ENCODE results near the gene SPTBN1. TPM values are rescaled to one million over a fixed set of nuclear protein-coding genes. Genes with fewer than 3 reads are reported as not detected.
A peak's percentile ranks its signal among the peaks of the same experiment; 100 is the strongest.

Gene SPTBN1
- total and polyA plus RNA-seq, 5 donors from 2014 or later: 10.0 to 182 (median 19.6) TPM

DNA sequence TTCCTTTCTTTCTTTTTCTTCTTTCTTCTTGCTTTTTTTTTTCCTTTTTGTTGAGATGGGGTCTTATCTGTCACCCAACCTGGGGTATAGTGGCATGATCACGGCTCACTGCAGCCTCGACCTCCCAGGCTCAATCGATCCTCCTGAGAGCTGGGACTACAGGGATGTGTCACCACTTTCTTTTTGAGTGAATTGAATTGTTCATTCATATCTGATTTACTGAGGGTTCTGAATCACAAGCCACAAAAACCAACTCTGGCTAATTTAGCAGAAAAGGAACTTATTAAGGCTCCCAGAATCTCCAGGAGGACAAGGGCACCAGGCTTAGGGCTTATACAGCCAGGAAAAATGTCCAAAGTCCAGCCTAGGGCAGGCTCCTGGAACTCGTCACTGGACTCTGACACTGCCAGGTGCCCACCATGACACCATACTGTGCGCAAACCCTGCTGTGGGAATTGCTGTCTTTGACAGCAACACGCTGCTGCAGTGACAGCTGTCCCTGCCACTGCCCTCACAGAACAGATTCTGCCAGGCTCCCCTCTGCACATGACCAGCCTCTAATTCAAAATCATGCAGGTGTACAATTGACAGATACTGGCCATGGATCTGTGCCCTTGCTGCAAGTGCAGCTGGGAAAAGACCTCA lies 224.4 kb downstream of the SPTBN1 start:
- peak in 1 of 3 donors; percentile 33 for DNase-seq
- Mint-ChIP-seq H3K4me1 (peaks cover 4 to 17% (median 9%) of the 10 kb centered on the region in 4 donors), H3K27me3 (peaks cover 11% of the 10 kb centered on the region), H3K27ac (peak overlapping the region in 2 of 3 donors; percentile 48 to 81), H3K4me3 (peak overlapping the region in 1 of 4 donors; percentile 56), H3K36me3 (no peaks in the 10 kb centered on the region), H3K9me3 (no peaks in the 10 kb centered on the region)
- Histone ChIP-seq H3K4me3 (ENCODE audit: low read depth, low read length) (peak overlapping the region; percentile 5), H3K27me3 (ENCODE audit: control insufficient read depth, insufficient read depth, low read length) (peaks cover 5% of the 10 kb centered on the region), H3K4me1 (ENCODE audit: control insufficient read depth, insufficient read depth, low read length, poor library complexity, severe bottlenecking) (peaks cover 6% of the 10 kb centered on the region), H3K27ac (ENCODE audit: insufficient read depth, low read length, poor library complexity, severe bottlenecking) (no peak overlapping the region), H3K36me3 (ENCODE audit: control insufficient read depth, insufficient read depth, low read length) (no peaks in the 10 kb centered on the region), H3K9me3 (ENCODE audit: control insufficient read depth in 2 of 2, low read length in 2 of 2) (no peaks in the 10 kb centered on the region)
- ATAC-seq (ENCODE audit: low read depth in 2 of 2): peak in 1 of 2 donors; percentile 25

DNA sequence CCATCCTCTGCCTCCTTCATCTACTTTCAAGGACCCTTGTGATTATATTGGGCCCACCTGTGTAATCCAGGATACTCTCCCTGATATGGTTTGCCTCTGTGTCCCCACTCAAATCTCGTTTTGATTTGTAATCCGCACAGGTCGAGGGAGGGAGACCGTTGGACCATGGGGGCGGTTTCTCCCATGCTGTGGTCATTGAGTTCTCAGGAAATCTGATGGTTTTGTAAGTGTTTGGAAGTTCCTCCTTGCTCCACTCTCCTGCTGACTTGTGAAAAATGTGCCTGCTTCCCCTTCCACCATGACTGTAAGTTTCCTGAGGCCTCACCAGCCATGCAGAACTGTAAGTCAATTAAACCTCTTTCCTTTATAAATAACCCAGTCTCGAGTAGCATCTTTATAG lies 225.3 kb downstream of the SPTBN1 start:
- H3K36me3 Mint-ChIP-seq: no peaks in the 10 kb centered on the region
- H3K9me3 Mint-ChIP-seq: no peaks in the 10 kb centered on the region
- peaks cover 4 to 17% (median 9%) of the 10 kb centered on the region in 4 donors for H3K4me1 Mint-ChIP-seq
- Histone ChIP-seq H3K4me3 (ENCODE audit: low read depth, low read length) (no peak overlapping the region), H3K36me3 (ENCODE audit: control insufficient read depth, insufficient read depth, low read length) (no peaks in the 10 kb centered on the region), H3K9me3 (ENCODE audit: control insufficient read depth in 2 of 2, low read length in 2 of 2) (no peaks in the 10 kb centered on the region), H3K27me3 (ENCODE audit: control insufficient read depth, insufficient read depth, low read length) (peaks cover 4% of the 10 kb centered on the region), H3K27ac (ENCODE audit: insufficient read depth, low read length, poor library complexity, severe bottlenecking) (no peak overlapping the region), H3K4me1 (ENCODE audit: control insufficient read depth, insufficient read depth, low read length, poor library complexity, severe bottlenecking) (peaks cover 6% of the 10 kb centered on the region)
- peaks cover 17% of the 10 kb centered on the region for H3K27me3 Mint-ChIP-seq
- ATAC-seq (ENCODE audit: low read depth in 2 of 2) (no peak), DNase-seq (no peak)
- H3K27ac Mint-ChIP-seq: no peak overlapping the region
- no peak overlapping the region for H3K4me3 Mint-ChIP-seq

DNA sequence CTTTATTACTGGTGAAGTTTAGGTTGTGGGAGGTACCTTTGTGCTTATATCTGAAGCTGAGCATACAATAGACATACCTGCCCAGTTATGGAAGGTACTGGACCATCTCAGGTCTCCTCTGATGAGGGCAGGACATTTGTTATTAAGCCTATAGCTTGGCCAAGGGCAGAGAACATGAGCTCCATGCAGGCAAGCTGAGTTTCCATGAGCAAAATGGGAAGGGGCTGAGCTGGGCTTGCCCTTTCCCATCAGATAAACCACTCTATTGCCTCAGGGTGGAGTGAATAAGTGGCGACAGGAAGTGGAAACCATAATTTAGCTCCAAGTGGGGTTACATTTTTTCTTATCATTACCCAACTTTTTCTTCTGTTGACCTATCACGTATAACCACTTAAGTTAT lies 227.5 kb downstream of the SPTBN1 start:
- H3K27ac ChIP-seq (ENCODE audit: insufficient read depth, low read length, poor library complexity, severe bottlenecking): no peak overlapping the region
- no peaks in the 10 kb centered on the region for H3K9me3 ChIP-seq (ENCODE audit: control insufficient read depth in 2 of 2, low read length in 2 of 2)
- Mint-ChIP-seq H3K4me1 (peaks cover 2 to 17% (median 9%) of the 10 kb centered on the region in 4 donors), H3K36me3 (no peaks in the 10 kb centered on the region), H3K27ac (no peak overlapping the region), H3K27me3 (peaks cover 24% of the 10 kb centered on the region), H3K4me3 (no peak overlapping the region), H3K9me3 (no peaks in the 10 kb centered on the region)
- peaks cover 6% of the 10 kb centered on the region for H3K4me1 ChIP-seq (ENCODE audit: control insufficient read depth, insufficient read depth, low read length, poor library complexity, severe bottlenecking)
- ATAC-seq (ENCODE audit: low read depth in 2 of 2): no peak
- no peak for DNase-seq
- no peak overlapping the region for H3K4me3 ChIP-seq (ENCODE audit: low read depth, low read length)
- H3K27me3 ChIP-seq (ENCODE audit: control insufficient read depth, insufficient read depth, low read length): peaks cover 3% of the 10 kb centered on the region
- no peaks in the 10 kb centered on the region for H3K36me3 ChIP-seq (ENCODE audit: control insufficient read depth, insufficient read depth, low read length)

DNA sequence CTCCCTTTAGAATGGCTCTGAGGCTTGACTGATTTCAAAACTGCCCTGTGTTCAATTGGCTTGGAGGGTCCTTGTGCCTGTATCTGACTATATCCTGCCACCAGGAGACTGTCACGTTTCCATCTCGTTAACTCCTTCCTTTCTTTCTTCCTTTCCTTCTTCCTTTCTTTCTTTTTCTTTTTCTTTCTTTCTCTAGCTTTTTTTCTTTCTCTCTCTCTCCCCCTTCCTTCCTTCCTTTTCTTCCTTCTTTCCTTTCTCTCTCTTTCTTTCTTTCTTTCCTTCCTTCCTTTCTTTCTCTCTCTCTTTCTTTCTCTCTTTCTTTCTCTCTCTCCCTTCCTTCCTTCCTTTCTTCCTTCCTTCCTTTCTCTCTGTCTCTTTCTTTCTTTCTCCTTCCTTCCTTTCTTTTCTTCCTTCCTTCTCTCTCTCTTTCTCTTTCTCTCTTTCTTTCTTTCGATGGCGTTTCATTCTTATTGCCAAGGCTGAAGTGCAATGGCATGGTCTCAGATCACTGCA lies 229.2 kb downstream of the SPTBN1 start:
- peaks cover 6% of the 10 kb centered on the region for H3K4me1 ChIP-seq (ENCODE audit: control insufficient read depth, insufficient read depth, low read length, poor library complexity, severe bottlenecking)
- no peaks in the 10 kb centered on the region for H3K36me3 ChIP-seq (ENCODE audit: control insufficient read depth, insufficient read depth, low read length)
- no peak for ATAC-seq (ENCODE audit: low read depth in 2 of 2)
- H3K9me3 ChIP-seq (ENCODE audit: control insufficient read depth in 2 of 2, low read length in 2 of 2): no peaks in the 10 kb centered on the region
- peaks cover 35% of the 10 kb centered on the region for H3K27me3 Mint-ChIP-seq
- DNase-seq: no peak
- H3K4me3 ChIP-seq (ENCODE audit: low read depth, low read length): no peak overlapping the region
- no peak overlapping the region for H3K4me3 Mint-ChIP-seq
- peaks cover 4% of the 10 kb centered on the region for H3K27me3 ChIP-seq (ENCODE audit: control insufficient read depth, insufficient read depth, low read length)
- no peaks in the 10 kb centered on the region for H3K36me3 Mint-ChIP-seq
- no peak overlapping the region for H3K27ac Mint-ChIP-seq
- H3K27ac ChIP-seq (ENCODE audit: insufficient read depth, low read length, poor library complexity, severe bottlenecking): no peak overlapping the region
- peaks cover 0 to 4% (median 0%) of the 10 kb centered on the region in 7 donors for H3K9me3 Mint-ChIP-seq
- H3K4me1 Mint-ChIP-seq: peaks cover 0 to 13% (median 8%) of the 10 kb centered on the region in 4 donors

DNA sequence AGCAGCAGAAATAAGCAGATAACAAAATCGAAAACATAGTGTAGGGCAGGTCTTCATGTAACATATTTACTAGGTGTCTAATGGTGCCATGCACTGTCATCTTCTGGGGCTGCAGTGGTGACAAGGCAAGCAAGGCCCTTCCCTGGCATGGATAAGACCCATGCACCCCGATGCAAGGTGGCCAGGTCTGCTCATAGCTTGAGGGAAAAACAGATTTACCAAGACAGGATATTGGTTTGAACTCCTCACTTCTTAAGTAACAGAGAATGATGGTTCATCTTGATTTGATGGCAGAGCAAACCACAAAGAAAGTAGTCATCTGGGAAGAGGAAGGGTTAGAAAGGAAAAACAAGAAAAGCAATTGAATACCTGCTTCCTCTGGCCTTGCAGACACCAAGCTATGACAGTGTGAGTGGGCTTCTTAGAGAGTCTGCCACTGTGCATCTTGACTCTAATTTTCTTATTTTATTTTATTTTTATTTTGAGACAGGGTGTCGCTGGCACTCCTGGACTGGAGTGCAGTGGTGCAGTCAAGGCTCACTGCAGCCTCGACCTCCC lies 231.5 kb downstream of the SPTBN1 start:
- H3K27me3 ChIP-seq (ENCODE audit: control insufficient read depth, insufficient read depth, low read length): peaks cover 4% of the 10 kb centered on the region
- no peak overlapping the region for H3K27ac ChIP-seq (ENCODE audit: insufficient read depth, low read length, poor library complexity, severe bottlenecking)
- Mint-ChIP-seq H3K36me3 (no peaks in the 10 kb centered on the region), H3K9me3 (peaks cover 0 to 4% (median 0%) of the 10 kb centered on the region in 7 donors), H3K27me3 (peaks cover 47% of the 10 kb centered on the region), H3K4me3 (no peak overlapping the region), H3K27ac (no peak overlapping the region), H3K4me1 (no peaks in the 10 kb centered on the region)
- no peaks in the 10 kb centered on the region for H3K36me3 ChIP-seq (ENCODE audit: control insufficient read depth, insufficient read depth, low read length)
- ATAC-seq (ENCODE audit: low read depth in 2 of 2) (no peak), DNase-seq (no peak)
- H3K4me1 ChIP-seq (ENCODE audit: control insufficient read depth, insufficient read depth, low read length, poor library complexity, severe bottlenecking): no peaks in the 10 kb centered on the region
- H3K4me3 ChIP-seq (ENCODE audit: low read depth, low read length): no peak overlapping the region
- no peaks in the 10 kb centered on the region for H3K9me3 ChIP-seq (ENCODE audit: control insufficient read depth in 2 of 2, low read length in 2 of 2)

DNA sequence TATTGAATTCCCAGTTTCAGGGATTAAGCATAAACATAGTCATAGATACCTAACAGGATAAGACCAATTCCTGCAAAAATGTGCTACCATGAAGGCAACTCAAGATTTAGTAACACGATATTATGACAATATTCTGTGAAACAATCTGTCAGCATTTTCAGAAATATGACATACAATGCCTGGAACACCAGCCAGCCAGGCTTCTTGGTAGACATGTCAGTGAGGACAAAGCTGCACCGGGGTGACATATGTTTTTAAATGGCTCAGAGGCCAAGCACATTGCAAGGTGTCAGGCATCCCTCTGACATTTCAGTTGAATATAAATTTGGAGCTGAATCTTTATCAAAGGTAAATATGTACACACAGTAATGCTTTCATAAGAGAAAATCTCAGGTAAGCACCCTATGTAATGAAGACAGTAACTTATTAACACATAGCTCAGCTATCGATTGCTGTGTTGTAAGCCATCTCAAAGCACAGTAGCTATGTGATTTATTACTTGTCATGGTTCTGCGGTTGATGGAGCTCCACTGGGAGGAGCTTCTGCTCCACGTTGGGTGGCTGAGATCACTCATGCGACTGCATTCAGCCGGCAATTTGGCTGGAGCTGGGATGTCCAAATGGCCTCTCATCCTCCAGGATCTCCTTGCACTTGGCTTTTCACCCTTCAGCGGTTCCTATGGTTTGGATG lies 235.5 kb downstream of the SPTBN1 start:
- Histone ChIP-seq H3K36me3 (ENCODE audit: control insufficient read depth, insufficient read depth, low read length) (no peaks in the 10 kb centered on the region), H3K27me3 (ENCODE audit: control insufficient read depth, insufficient read depth, low read length) (peaks cover 2% of the 10 kb centered on the region), H3K9me3 (ENCODE audit: control insufficient read depth in 2 of 2, low read length in 2 of 2) (no peaks in the 10 kb centered on the region), H3K27ac (ENCODE audit: insufficient read depth, low read length, poor library complexity, severe bottlenecking) (no peak overlapping the region), H3K4me3 (ENCODE audit: low read depth, low read length) (no peak overlapping the region), H3K4me1 (ENCODE audit: control insufficient read depth, insufficient read depth, low read length, poor library complexity, severe bottlenecking) (no peaks in the 10 kb centered on the region)
- ATAC-seq (ENCODE audit: low read depth in 2 of 2) (no peak), DNase-seq (no peak)
- H3K27me3 Mint-ChIP-seq: peaks cover 50% of the 10 kb centered on the region
- no peaks in the 10 kb centered on the region for H3K36me3 Mint-ChIP-seq
- H3K27ac Mint-ChIP-seq: no peak overlapping the region
- no peak overlapping the region for H3K4me3 Mint-ChIP-seq
- H3K4me1 Mint-ChIP-seq: no peaks in the 10 kb centered on the region
- peaks cover 0 to 4% (median 0%) of the 10 kb centered on the region in 7 donors for H3K9me3 Mint-ChIP-seq

DNA sequence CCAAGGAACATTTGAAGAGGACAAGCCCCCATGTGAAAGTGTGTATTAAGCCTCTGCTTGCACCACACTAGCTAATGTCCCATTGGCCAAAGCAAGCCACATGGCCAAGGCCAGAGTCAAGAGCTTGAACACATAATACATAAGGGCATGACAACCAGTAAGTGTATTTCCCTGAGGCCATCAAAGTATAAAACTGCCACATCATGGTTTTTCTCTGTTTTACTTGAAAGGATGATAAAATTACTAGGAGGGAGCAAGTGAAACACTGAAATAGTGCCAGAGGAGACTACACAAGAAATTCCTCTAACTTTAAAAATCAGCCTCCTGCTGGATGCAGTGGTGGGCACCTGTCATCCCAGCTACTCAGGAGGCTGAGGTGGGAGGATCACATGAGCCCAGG lies 236.4 kb downstream of the SPTBN1 start:
- ATAC-seq (ENCODE audit: low read depth in 2 of 2) (no peak), DNase-seq (no peak)
- no peak overlapping the region for H3K4me3 Mint-ChIP-seq
- no peaks in the 10 kb centered on the region for H3K36me3 ChIP-seq (ENCODE audit: control insufficient read depth, insufficient read depth, low read length)
- no peak overlapping the region for H3K27ac Mint-ChIP-seq
- H3K4me3 ChIP-seq (ENCODE audit: low read depth, low read length): no peak overlapping the region
- H3K9me3 ChIP-seq (ENCODE audit: control insufficient read depth in 2 of 2, low read length in 2 of 2): no peaks in the 10 kb centered on the region
- no peaks in the 10 kb centered on the region for H3K36me3 Mint-ChIP-seq
- no peaks in the 10 kb centered on the region for H3K4me1 ChIP-seq (ENCODE audit: control insufficient read depth, insufficient read depth, low read length, poor library complexity, severe bottlenecking)
- no peaks in the 10 kb centered on the region for H3K4me1 Mint-ChIP-seq
- peaks cover 0 to 4% (median 0%) of the 10 kb centered on the region in 7 donors for H3K9me3 Mint-ChIP-seq
- peaks cover 2% of the 10 kb centered on the region for H3K27me3 ChIP-seq (ENCODE audit: control insufficient read depth, insufficient read depth, low read length)
- no peak overlapping the region for H3K27ac ChIP-seq (ENCODE audit: insufficient read depth, low read length, poor library complexity, severe bottlenecking)
- H3K27me3 Mint-ChIP-seq: peaks cover 49% of the 10 kb centered on the region

Measured in CD4-positive, CD25-positive, alpha-beta regulatory T cell (primary cell).